ENCODE data around the gene PGM1.

Gene PGM1

GRCh38 chr1:63640633-63641567 lies 47.7 kb downstream of the PGM1 start:
- Histone ChIP-seq H3K36me3 (ENCODE audit: insufficient read depth, low read length) (peaks cover 82% of the 10 kb centered on the region; the same call in 1 of the 2 replicates), H3K79me2 (ENCODE audit: insufficient read depth, low read length) (no peaks in the 10 kb centered on the region), H3K9me3 (ENCODE audit: insufficient read depth, low read depth, low read length) (no peaks in the 10 kb centered on the region), H2AFZ (ENCODE audit: low read length) (no peak overlapping the region), H3K4me3 (ENCODE audit: low read length, poor library complexity, severe bottlenecking) (no peak overlapping the region), H3K9ac (ENCODE audit: low read depth, low read length, poor library complexity, severe bottlenecking) (no peak overlapping the region), H4K20me1 (ENCODE audit: insufficient read depth, low read length, poor library complexity, severe bottlenecking) (no peaks in the 10 kb centered on the region), H3K9me2 (replicated peaks; ENCODE audit: low read depth, low read length) (no peaks in the 10 kb centered on the region), H3K27me3 (ENCODE audit: insufficient read depth, low read length, poor library complexity, severe bottlenecking) (no peaks in the 10 kb centered on the region), H3F3A (ENCODE audit: low read depth) (no peaks in the 10 kb centered on the region), H3K4me1 (ENCODE audit: insufficient read depth, low read length, poor library complexity, severe bottlenecking) (no peaks in the 10 kb centered on the region), H3K4me2 (ENCODE audit: low read depth, low read length, poor library complexity, severe bottlenecking) (no peak overlapping the region)
- TF ChIP-seq EZH2phosphoT487 (IDR thresholded peaks at IDR 0.05; ENCODE audit: borderline replicate concordance), result no peak

- no peaks in the 10 kb centered on the region for H3F3A ChIP-seq (ENCODE audit: low read depth)
- TF ChIP-seq EZH2phosphoT487 (IDR thresholded peaks at IDR 0.05; ENCODE audit: borderline replicate concordance), result no peak
- TF ChIP-seq, protein P1, sequence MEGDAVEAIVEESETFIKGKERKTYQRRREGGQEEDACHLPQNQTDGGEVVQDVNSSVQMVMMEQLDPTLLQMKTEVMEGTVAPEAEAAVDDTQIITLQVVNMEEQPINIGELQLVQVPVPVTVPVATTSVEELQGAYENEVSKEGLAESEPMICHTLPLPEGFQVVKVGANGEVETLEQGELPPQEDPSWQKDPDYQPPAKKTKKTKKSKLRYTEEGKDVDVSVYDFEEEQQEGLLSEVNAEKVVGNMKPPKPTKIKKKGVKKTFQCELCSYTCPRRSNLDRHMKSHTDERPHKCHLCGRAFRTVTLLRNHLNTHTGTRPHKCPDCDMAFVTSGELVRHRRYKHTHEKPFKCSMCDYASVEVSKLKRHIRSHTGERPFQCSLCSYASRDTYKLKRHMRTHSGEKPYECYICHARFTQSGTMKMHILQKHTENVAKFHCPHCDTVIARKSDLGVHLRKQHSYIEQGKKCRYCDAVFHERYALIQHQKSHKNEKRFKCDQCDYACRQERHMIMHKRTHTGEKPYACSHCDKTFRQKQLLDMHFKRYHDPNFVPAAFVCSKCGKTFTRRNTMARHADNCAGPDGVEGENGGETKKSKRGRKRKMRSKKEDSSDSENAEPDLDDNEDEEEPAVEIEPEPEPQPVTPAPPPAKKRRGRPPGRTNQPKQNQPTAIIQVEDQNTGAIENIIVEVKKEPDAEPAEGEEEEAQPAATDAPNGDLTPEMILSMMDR (conservative IDR thresholded peaks at IDR 0.05; ENCODE audit: low read length), result no peak
- H3K4me3 ChIP-seq (ENCODE audit: low read length, poor library complexity, severe bottlenecking), result no peak overlapping the region
- H3K4me2 ChIP-seq (ENCODE audit: low read depth, low read length, poor library complexity, severe bottlenecking), result no peak overlapping the region
- no peaks in the 10 kb centered on the region for H3K79me2 ChIP-seq (ENCODE audit: insufficient read depth, low read length)
- no peaks in the 10 kb centered on the region; the same call in 1 of the 2 replicates for H3K9me2 ChIP-seq (replicated peaks; ENCODE audit: low read depth, low read length)
- H3K9me3 ChIP-seq (ENCODE audit: insufficient read depth, low read depth, low read length), result no peaks in the 10 kb centered on the region
- no peak overlapping the region for H3K9ac ChIP-seq (ENCODE audit: low read depth, low read length, poor library complexity, severe bottlenecking)
- H2AFZ ChIP-seq (ENCODE audit: low read length), result no peak overlapping the region
- H3K27me3 ChIP-seq (ENCODE audit: insufficient read depth, low read length, poor library complexity, severe bottlenecking), result no peaks in the 10 kb centered on the region
- peaks cover 82% of the 10 kb centered on the region; the same call in 1 of the 2 replicates for H3K36me3 ChIP-seq (ENCODE audit: insufficient read depth, low read length)
- no peaks in the 10 kb centered on the region for H4K20me1 ChIP-seq (ENCODE audit: insufficient read depth, low read length, poor library complexity, severe bottlenecking)
- H3K4me1 ChIP-seq (ENCODE audit: insufficient read depth, low read length, poor library complexity, severe bottlenecking), result no peaks in the 10 kb centered on the region
Measured at GRCh38 chr1:63641615-63642014, 48.4 kb downstream of the PGM1 start.

- H3K9me3 ChIP-seq (ENCODE audit: insufficient read depth, low read depth, low read length), result no peaks in the 10 kb centered on the region
- no peaks in the 10 kb centered on the region for H3K4me1 ChIP-seq (ENCODE audit: insufficient read depth, low read length, poor library complexity, severe bottlenecking)
- no peak for TF ChIP-seq EZH2phosphoT487 (IDR thresholded peaks at IDR 0.05; ENCODE audit: borderline replicate concordance)
- TF ChIP-seq, protein P1 (conservative IDR thresholded peaks at IDR 0.05; ENCODE audit: low read length), result no peak
Measured at GRCh38 chr1:63642901-63643300, 49.7 kb downstream of the PGM1 start.

More at GRCh38 chr1:63642901-63643300, 49.7 kb downstream of the PGM1 start:
- no peaks in the 10 kb centered on the region for H3K79me2 ChIP-seq (ENCODE audit: insufficient read depth, low read length)
- peaks cover 74% of the 10 kb centered on the region; the same call in 1 of the 2 replicates for H3K36me3 ChIP-seq (ENCODE audit: insufficient read depth, low read length)
- H2AFZ ChIP-seq (ENCODE audit: low read length), result no peak overlapping the region
- H3K9ac ChIP-seq (ENCODE audit: low read depth, low read length, poor library complexity, severe bottlenecking), result no peak overlapping the region
- H3F3A ChIP-seq (ENCODE audit: low read depth), result no peaks in the 10 kb centered on the region
- no peak overlapping the region for H3K4me2 ChIP-seq (ENCODE audit: low read depth, low read length, poor library complexity, severe bottlenecking)
- no peaks in the 10 kb centered on the region for H4K20me1 ChIP-seq (ENCODE audit: insufficient read depth, low read length, poor library complexity, severe bottlenecking)
- no peak overlapping the region for H3K4me3 ChIP-seq (ENCODE audit: low read length, poor library complexity, severe bottlenecking)
- no peaks in the 10 kb centered on the region; the same call in 1 of the 2 replicates for H3K9me2 ChIP-seq (replicated peaks; ENCODE audit: low read depth, low read length)
- H3K27me3 ChIP-seq (ENCODE audit: insufficient read depth, low read length, poor library complexity, severe bottlenecking), result no peaks in the 10 kb centered on the region
